Retinal pigment epithelial cell (primary cell): Measurements from ENCODE around the gene DPM3.

Experiments used
- DNase-seq: peaks from one replicate; pipeline ENCODE4 v3.0.0-alpha.2; 2010; ENCODE audit warnings: low read depth
- H3K4me3 ChIP-seq: 2 replicates; pipeline ENCODE4 v1.5.1; 2011; ENCODE audit warnings: mild to moderate bottlenecking, low read length, control low read depth, moderate library complexity
- TF ChIP-seq, protein P1 (sequence below): conservative IDR thresholded peaks from 2 replicates; pipeline ENCODE4 v1.5.1; 2011; ENCODE audit warnings: low read depth, low read length, control low read depth, inconsistent platforms

DPM3 gene

DNA sequence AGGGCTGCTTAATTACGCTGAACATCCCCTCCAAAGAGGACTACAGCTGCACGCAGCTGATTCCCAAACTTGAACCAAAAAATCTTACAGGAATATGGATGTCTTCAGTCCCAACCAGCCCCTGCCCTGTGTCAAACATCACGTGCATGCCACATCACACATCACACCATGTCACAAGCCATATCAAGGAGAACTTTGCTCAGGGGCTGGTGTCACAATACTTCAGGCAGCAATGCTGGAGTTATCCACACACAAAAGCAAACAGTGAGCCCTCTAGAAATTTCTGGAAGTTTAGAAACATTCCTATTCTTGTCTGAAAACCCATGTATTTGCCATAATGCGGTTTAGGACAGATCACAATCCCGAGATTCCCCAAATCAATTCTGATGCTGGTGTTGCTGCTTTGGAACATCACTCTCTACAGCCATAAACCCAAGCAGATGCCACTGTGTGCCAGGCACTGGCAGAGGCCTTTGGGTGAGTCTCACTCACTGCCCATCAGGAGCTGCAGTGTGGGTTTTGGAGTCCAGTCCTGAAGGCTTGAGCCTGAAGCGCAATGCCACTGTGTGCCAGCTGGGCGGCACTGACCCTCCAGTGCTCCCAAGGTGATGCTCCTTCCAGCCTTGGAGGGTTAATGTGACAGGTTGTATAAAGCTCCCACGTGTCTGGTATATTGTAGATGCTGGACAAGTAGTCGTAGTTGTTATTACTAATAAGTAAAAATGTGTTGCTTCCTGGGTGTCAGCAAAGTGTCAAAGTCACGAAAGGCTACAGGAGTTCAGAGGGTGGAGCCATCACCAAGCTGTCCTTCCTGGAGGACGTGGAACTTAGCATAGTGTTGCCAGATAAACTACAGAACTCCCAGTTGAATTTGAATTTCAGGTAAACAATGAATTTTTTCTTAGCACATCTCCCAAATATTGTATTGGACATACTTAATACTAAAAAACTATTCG lies 32.7 kb downstream of the DPM3 start:
- no peak for DNase-seq
- no peak overlapping the region for H3K4me3 ChIP-seq
- TF ChIP-seq, protein P1, sequence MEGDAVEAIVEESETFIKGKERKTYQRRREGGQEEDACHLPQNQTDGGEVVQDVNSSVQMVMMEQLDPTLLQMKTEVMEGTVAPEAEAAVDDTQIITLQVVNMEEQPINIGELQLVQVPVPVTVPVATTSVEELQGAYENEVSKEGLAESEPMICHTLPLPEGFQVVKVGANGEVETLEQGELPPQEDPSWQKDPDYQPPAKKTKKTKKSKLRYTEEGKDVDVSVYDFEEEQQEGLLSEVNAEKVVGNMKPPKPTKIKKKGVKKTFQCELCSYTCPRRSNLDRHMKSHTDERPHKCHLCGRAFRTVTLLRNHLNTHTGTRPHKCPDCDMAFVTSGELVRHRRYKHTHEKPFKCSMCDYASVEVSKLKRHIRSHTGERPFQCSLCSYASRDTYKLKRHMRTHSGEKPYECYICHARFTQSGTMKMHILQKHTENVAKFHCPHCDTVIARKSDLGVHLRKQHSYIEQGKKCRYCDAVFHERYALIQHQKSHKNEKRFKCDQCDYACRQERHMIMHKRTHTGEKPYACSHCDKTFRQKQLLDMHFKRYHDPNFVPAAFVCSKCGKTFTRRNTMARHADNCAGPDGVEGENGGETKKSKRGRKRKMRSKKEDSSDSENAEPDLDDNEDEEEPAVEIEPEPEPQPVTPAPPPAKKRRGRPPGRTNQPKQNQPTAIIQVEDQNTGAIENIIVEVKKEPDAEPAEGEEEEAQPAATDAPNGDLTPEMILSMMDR, result no peak

DNA sequence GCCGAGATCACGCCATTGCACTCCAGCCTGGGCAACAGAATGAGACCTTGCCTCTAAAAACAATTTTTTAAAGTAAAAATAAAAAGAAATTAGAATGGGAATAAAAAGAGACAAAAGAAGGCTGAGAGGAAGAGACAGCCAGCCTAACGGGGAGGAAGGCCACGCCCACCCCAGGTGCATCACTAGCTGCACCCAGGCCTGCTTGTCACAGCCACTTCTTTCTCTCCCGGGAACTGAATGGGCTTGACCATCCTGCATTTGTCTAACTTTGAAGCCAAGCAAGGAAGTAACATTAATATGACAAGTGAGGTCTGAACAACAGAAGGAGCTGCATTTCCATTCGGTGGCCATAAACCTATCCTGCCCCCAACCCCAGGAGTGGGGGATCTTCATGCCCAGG lies 33.5 kb downstream of the DPM3 start:
- DNase-seq, result no peak
- no peak overlapping the region for H3K4me3 ChIP-seq
- TF ChIP-seq, protein P1, result no peak

DNA sequence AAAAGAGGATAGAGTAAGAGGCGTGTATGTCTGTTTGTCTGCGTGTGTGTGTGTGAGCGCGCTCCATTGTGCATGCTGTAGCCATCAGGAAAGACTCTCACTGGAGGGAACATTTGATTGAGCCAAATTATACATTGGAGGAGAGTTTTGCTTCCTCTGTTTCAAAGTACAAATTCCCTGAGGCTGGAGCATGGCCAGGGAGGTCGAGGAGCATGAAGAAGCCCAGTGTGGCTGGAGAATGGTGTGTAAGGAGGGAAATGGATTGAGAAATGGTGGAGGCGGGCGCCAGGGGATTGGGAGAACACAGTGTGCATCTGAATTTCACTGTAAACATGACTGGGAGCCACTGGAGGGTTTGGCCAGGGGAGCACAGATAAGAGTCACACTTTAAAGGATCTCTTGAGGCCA lies 34.7 kb downstream of the DPM3 start:
- TF ChIP-seq, protein P1, result no peak
- DNase-seq, result no peak
- H3K4me3 ChIP-seq, result no peak overlapping the region

DNA sequence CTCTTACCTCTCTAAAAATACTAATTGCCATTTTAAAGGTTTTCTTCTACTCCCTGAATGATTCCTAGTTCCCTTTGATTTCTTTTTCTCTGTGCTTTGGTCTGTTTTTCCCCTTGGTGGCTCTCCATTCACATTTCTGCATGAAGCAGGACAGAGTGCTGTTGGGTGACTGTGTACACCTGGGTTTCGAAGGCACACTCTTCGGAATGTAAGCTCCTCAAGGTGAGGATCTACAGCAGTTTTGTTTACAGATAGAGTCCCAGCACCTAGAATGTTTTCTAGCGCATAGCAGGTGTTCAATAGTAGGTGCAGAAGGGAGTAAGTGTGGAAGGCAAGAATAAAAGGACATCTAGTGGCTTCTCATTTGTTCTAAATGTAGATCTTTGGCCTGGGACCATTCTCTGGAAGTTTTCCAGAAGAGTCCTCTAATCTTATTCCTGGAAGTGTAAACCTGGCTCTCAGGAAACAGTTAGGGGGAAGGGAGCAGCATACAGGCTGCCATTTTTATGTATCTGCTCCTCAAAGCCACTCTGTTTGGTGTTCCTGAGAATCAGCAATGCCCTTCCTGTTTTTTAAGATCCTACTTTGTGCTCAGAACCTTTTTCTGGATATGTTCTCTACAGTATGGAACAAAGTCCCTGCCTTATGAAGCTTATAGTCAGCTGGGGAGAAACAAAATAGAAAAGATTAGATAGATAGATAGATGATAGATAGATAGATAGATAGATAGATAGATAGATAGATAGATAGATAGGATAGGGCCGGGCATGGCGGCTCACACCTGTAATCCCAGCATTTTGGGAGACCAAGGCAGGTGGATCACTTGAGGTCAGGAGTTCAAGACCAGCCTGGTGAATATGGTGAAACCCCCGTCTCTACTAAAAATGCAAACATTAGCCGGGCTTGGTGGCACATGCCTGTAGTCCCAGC lies 35.5 kb downstream of the DPM3 start:
- TF ChIP-seq, protein P1, result no peak
- no peak for DNase-seq
- H3K4me3 ChIP-seq, result no peak overlapping the region

DNA sequence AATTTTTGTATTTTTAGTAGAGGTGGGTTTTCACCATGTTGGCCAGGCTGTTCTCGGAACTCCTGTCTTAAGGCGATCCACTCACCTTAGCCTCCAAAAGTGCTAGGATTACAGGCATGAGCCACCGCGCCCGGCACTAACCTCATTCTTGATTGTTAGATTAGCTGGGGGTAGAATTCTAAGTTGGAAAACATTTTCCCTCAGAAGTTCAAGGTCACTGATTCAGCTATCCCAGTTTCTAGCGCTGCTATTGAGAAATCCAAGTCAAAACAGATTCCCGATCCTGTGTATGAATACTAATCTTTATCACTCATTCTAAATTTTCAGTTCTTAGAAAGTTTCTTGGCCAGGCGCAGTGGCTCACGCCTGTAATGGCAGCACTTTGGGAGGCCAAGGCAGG lies 37.0 kb downstream of the DPM3 start:
- DNase-seq, result no peak
- TF ChIP-seq, protein P1, result no peak
- H3K4me3 ChIP-seq, result no peak overlapping the region

DNA sequence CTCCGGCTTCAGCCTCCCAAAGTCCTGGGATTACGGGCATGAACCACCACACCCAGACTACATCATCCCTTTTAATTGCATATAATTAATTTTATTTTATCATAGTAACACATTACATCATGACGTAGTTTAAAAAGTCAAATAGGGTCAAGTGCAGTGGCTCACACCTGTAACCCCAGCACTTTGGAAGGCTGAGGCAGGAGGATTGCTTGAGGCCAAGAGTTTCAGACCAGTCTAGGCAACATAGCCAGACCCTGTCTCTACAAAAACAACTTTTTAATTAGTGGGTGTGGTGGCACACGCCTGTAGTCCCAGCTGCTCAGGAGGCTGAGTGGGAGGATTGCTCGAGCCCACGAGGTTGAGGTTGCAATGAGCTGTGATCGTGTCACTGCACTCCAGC lies 41.0 kb downstream of the DPM3 start:
- H3K4me3 ChIP-seq, result no peak overlapping the region
- TF ChIP-seq, protein P1, result no peak
- DNase-seq, result no peak
